Measurements from ENCODE around the gene CD300LF.

CD300LF gene

GRCh38 chr17:74704544-74704943, 8.2 kb downstream of the CD300LF start:
- TF ChIP-seq CTCF (IDR thresholded peaks at IDR 0.05): no peak
- no peak for DNase-seq
- H3K4me3 ChIP-seq: no peak overlapping the region

GRCh38 chr17:74703311-74703710, 9.4 kb downstream of the CD300LF start:
- TF ChIP-seq CTCF (IDR thresholded peaks at IDR 0.05): no peak
- Histone ChIP-seq H3K4me3 (no peak overlapping the region), H3K27me3 (peaks cover 0 to 13% of the 10 kb centered on the region in 2 donors), H3K27ac (no peak overlapping the region), H3K9me3 (no peaks in the 10 kb centered on the region), H3K4me1 (no peaks in the 10 kb centered on the region), H3K36me3 (no peaks in the 10 kb centered on the region)
- intact Hi-C loops (cut with DNase I; ENCODE audit: low total_unique reads): no loop called here
- no peak for DNase-seq

More at GRCh38 chr17:74704544-74704943, 8.2 kb downstream of the CD300LF start:
- Histone ChIP-seq H3K36me3 (no peaks in the 10 kb centered on the region), H3K27ac (no peak overlapping the region), H3K27me3 (peaks cover 0 to 13% of the 10 kb centered on the region in 2 donors), H3K4me1 (no peaks in the 10 kb centered on the region), H3K9me3 (no peaks in the 10 kb centered on the region)
- intact Hi-C loops (cut with DNase I; ENCODE audit: low total_unique reads): no loop called here

GRCh38 chr17:74702116-74702871, 10.4 kb downstream of the CD300LF start:
- Histone ChIP-seq H3K27ac (no peak overlapping the region), H3K9me3 (no peaks in the 10 kb centered on the region), H3K4me1 (no peaks in the 10 kb centered on the region), H3K27me3 (peaks cover 0 to 15% of the 10 kb centered on the region in 2 donors), H3K4me3 (no peak overlapping the region), H3K36me3 (no peaks in the 10 kb centered on the region)
- intact Hi-C loops (cut with DNase I; ENCODE audit: low total_unique reads): no loop called here
- no peak for TF ChIP-seq CTCF (IDR thresholded peaks at IDR 0.05)
- no peak for DNase-seq

- no peaks in the 10 kb centered on the region for H3K36me3 ChIP-seq
- H3K27ac ChIP-seq: no peak overlapping the region
- intact Hi-C loops (cut with DNase I; ENCODE audit: low total_unique reads): no loop called here
- no peaks in the 10 kb centered on the region for H3K4me1 ChIP-seq
- H3K27me3 ChIP-seq: peaks cover 0 to 29% of the 10 kb centered on the region in 2 donors
- no peaks in the 10 kb centered on the region for H3K9me3 ChIP-seq
- TF ChIP-seq CTCF (IDR thresholded peaks at IDR 0.05): no peak
- H3K4me3 ChIP-seq: no peak overlapping the region
- no peak for DNase-seq
Measured at GRCh38 chr17:74699236-74699635, 13.5 kb downstream of the CD300LF start.

- Histone ChIP-seq H3K4me1 (no peaks in the 10 kb centered on the region), H3K27ac (no peak overlapping the region), H3K9me3 (no peaks in the 10 kb centered on the region), H3K27me3 (peaks cover 0 to 27% of the 10 kb centered on the region in 2 donors), H3K36me3 (no peaks in the 10 kb centered on the region), H3K4me3 (no peak overlapping the region)
- no peak for TF ChIP-seq CTCF (IDR thresholded peaks at IDR 0.05)
- intact Hi-C loops (cut with DNase I; ENCODE audit: low total_unique reads): no loop called here
- no peak for DNase-seq
Measured at GRCh38 chr17:74698069-74698468, 14.7 kb downstream of the CD300LF start.

Data from tibial artery (tissue), 4 donors.